NB4 (cell line): Measurements from ENCODE around the gene TPD52L1.

Source experiments
- MYC ChIP-seq: IDR thresholded peaks from 2 replicates; pipeline ENCODE4 v1.6.1; 2011; ENCODE audit warnings: low read depth, low read length
- POLR2A ChIP-seq: IDR thresholded peaks from 2 replicates; pipeline ENCODE4 v1.6.1; 2011; ENCODE audit warnings: mild to moderate bottlenecking; ENCODE audit not compliant: insufficient read length; ENCODE audit errors: extremely low read depth
- TF ChIP-seq, protein P1 (sequence below): IDR thresholded peaks from one replicate; pipeline ENCODE4 v1.5.1; 2012; ENCODE audit warnings: low read depth, low read length
- TF ChIP-seq, protein P2 (sequence below): IDR thresholded peaks from 2 replicates; pipeline ENCODE4 v1.6.1; 2011; ENCODE audit warnings: low read depth, low read length

DNA sequence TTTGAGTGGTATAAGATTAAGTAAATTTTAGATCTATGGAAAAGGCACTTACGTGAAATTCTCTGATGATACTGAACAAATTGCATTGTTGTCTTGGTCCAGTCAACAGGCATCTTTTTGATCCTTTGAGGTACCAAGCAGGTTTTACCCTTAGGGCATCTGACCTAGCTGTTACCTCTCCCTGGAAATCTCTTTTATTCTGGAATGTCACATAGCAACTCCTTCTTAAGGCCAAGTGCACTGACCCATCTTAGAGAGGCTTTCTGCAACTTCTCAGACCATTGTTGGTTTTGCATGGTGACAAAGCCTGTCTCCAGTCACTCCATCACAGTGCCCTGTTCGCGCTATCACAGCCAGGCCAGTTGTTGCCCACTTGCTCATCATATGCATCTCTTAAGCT lies 42.0 kb downstream of the TPD52L1 start:
- TF ChIP-seq, protein P1, sequence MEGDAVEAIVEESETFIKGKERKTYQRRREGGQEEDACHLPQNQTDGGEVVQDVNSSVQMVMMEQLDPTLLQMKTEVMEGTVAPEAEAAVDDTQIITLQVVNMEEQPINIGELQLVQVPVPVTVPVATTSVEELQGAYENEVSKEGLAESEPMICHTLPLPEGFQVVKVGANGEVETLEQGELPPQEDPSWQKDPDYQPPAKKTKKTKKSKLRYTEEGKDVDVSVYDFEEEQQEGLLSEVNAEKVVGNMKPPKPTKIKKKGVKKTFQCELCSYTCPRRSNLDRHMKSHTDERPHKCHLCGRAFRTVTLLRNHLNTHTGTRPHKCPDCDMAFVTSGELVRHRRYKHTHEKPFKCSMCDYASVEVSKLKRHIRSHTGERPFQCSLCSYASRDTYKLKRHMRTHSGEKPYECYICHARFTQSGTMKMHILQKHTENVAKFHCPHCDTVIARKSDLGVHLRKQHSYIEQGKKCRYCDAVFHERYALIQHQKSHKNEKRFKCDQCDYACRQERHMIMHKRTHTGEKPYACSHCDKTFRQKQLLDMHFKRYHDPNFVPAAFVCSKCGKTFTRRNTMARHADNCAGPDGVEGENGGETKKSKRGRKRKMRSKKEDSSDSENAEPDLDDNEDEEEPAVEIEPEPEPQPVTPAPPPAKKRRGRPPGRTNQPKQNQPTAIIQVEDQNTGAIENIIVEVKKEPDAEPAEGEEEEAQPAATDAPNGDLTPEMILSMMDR, result no peak
- TF ChIP-seq MYC, result no peak
- no peak for TF ChIP-seq POLR2A
- TF ChIP-seq, protein P2, sequence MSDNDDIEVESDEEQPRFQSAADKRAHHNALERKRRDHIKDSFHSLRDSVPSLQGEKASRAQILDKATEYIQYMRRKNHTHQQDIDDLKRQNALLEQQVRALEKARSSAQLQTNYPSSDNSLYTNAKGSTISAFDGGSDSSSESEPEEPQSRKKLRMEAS, result no peak
